Vagina (tissue), 2 donors: ENCODE data around the gene RIN2. TPM values are rescaled to one million over a fixed set of nuclear protein-coding genes. Genes with fewer than 3 reads are reported as not detected.
"Not testable (repeated sequence)": the region's sequence is repeated elsewhere in the genome, so short reads cannot be mapped to it uniquely, and the experiment has no call there.

Experiments
- DNase-seq, 2 donors: peaks; one replicate each; pipeline ENCODE4 v3.0.0-alpha.2; 2017; ENCODE audit errors: extremely low spot score in 2 of 2
- H3K27ac ChIP-seq: fragments of 200-600 bp; sonication (generic); one replicate; pipeline ENCODE4 v1.5.1; 2019
- H3K27me3 ChIP-seq: fragments of 200-600 bp; sonication (generic); one replicate; pipeline ENCODE4 v1.5.1; 2019
- H3K36me3 ChIP-seq, 2 donors: fragments of 200-600 bp; sonication (generic); one replicate each; pipeline ENCODE4 v1.5.1; 2017 to 2019
- H3K4me1 ChIP-seq: fragments of 200-600 bp; sonication (generic); one replicate; pipeline ENCODE4 v1.5.1; 2019
- H3K4me3 ChIP-seq, 2 donors: fragments of 200-600 bp; sonication (generic); 1 replicate in 1 of 2; 2 replicates in 1 of 2; pipeline ENCODE4 v1.5.1; 2016 to 2019
- H3K9me3 ChIP-seq: fragments of 200-600 bp; sonication (generic); one replicate; pipeline ENCODE4 v1.5.1; 2019
- POLR2A ChIP-seq, 2 donors: fragments of 450-650 bp; IDR thresholded peaks; one replicate each; pipeline ENCODE4 v1.6.1; 2017; ENCODE audit warnings: antibody characterized with exemption in 2 of 2, mild to moderate bottlenecking in 2 of 2, moderate library complexity in 2 of 2
- POLR2AphosphoS5 ChIP-seq, 2 donors: sonication (generic); formaldehyde crosslinking; IDR thresholded peaks; one replicate each; pipeline ENCODE4 v1.9.0; 2017; ENCODE audit warnings: antibody characterized with exemption in 2 of 2, mild to moderate bottlenecking in 2 of 2, low read depth in 1 of 2; ENCODE audit not compliant: insufficient read depth in 1 of 2
- intact Hi-C: fragments of 100-400 bp; cut with DNase I; formaldehyde crosslinking; loops from one replicate; pipeline ENCODE4 v1.15.1; 2023
- total RNA-seq: library from RNA; depleted of rRNA; stranded (reverse); fragments of >200 nt; gene quantifications from one replicate; pipeline ENCODE4 v1.2.3, GENCODE V29; 2016
- TF ChIP-seq, protein P1 (sequence below), 3 experiments: fragments of 450-650 bp in 2 of 3; fragments of 200-600 bp in 1 of 3; sonication (generic) in 1 of 3; IDR thresholded peaks; one replicate each; pipeline ENCODE4 v1.5.1; 2017 to 2019; ENCODE audit warnings: antibody characterized with exemption in 3 of 3, mild to moderate bottlenecking in 2 of 3, moderate library complexity in 2 of 3

The RIN2 gene
- total RNA-seq, 1 donor from 2014 or later = 86.9 TPM

DNA sequence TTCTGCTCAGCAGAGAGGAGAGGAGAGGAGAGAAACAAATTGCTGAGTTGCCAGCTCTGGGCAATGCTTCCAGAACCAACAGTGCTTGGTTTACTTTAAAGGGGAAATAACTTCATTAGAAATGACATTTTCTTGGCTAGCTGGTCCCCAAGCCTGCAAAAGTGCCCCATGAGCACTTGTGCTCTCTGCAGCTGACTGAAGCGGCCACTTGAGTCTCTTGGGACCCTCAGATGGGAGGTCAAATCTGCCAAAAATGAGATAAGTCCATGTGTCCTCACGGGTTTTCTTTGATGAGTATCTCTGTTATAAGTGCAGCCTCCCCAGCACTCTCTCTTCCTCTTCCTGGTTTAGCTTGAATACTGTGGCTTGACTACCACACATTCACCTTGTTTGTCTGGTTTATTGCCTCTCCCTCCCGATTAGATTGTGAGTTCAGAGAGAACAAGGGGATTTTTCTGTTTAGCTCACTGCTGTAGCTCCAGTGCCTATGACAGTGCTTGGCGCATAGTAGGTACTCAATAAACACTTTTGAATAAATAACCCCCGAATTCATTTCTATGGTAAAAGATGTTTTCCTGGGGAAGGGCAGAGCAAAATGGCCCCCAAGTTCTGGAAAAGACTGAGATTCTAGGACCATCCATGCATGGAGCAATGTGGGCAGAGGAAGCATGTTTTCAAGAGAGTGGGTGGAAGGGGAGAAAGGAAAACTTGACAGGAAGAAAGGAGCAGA, 7.0 kb upstream of the RIN2 start:
- H3K27ac ChIP-seq = no peak overlapping the region
- peaks cover 18% of the 10 kb centered on the region for H3K4me1 ChIP-seq

DNA sequence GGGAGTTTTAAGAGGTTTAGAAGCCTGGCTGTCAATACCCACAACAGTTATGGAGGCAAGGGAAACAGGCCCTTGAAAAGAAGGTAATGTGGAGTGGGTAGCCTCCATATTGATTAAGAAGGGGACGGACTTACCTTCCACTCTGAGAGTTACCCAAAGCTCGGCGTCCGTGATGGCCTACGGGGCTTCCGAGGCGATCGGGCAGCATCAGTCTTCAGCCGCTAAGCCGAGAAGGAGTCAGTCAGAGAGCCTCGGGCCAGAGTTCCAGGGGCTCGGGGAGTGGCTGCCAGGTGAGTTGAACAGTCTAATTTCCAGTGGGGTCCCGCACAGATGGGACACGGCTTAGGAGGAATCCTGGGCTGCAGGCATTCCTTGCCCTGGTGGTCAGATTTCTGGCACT, 3.9 kb upstream of the RIN2 start:
- H3K9me3 ChIP-seq, H3K4me3 ChIP-seq, H3K27me3 ChIP-seq, H3K27ac ChIP-seq, intact Hi-C loops, H3K36me3 ChIP-seq: not testable (repeated sequence)
- H3K4me1 ChIP-seq = peaks cover 35% of the 10 kb centered on the region
- peak; percentile 11 to 14 for DNase-seq

More for the DNA sequence above, 7.0 kb upstream of the RIN2 start:
- Histone ChIP-seq H3K9me3 (no peaks in the 10 kb centered on the region), H3K36me3 (no peaks in the 10 kb centered on the region), H3K4me3 (no peak overlapping the region), H3K27me3 (no peaks in the 10 kb centered on the region)
- peak; percentile 22 to 34 for DNase-seq
- no peak for TF ChIP-seq POLR2A (IDR thresholded peaks at IDR 0.05)
- intact Hi-C loops = no loop called here

DNA sequence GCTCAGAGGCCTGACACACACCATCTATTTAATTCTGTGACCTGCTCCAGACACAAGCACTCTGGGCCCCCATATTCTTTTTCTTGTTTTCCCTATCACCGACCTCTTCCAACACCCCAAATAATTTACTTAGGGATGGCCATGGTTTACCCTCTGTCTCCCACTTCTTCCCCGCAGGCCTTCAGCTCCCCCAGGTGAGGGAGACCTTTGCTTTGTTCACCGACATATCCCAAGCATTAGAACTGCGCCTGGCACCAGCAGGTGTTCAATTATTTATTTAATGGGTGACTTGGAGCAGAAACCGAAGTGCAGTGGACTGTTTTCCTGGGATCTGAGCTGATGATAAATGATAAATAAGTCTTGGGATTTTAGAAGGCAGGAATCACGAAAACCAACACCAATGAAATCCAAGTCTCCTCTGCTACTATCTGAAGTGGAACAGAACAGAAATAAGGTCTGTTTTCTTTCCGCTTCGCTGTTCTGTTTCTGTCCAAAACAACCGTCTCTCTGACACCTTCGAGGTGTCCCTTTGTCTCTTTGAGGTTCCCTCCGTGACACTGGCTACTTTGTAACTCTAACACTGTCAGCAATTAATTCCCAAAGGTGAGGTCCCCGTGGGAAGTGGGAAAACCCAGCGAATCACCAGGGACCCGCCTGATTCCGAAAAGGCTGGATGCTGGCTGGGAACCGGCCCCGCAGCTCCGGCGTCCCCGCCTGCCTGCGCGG, 1.1 kb upstream of the RIN2 start:
- Histone ChIP-seq H3K27me3 (no peaks in the 10 kb centered on the region), H3K4me3 (peak overlapping the region; percentile 53 to 76), H3K4me1 (peaks cover 36% of the 10 kb centered on the region), H3K27ac (peak overlapping the region; percentile 96), H3K9me3 (no peaks in the 10 kb centered on the region), H3K36me3 (no peaks in the 10 kb centered on the region)
- DNase-seq = peak in 1 of 2 donors; percentile 49
- intact Hi-C loops = no loop called here
- no peak for TF ChIP-seq POLR2AphosphoS5 (IDR thresholded peaks at IDR 0.05; ENCODE audit: insufficient read depth in 1 of 2, low read depth in 1 of 2)
- no peak for TF ChIP-seq POLR2A (IDR thresholded peaks at IDR 0.05)
- TF ChIP-seq, protein P1, sequence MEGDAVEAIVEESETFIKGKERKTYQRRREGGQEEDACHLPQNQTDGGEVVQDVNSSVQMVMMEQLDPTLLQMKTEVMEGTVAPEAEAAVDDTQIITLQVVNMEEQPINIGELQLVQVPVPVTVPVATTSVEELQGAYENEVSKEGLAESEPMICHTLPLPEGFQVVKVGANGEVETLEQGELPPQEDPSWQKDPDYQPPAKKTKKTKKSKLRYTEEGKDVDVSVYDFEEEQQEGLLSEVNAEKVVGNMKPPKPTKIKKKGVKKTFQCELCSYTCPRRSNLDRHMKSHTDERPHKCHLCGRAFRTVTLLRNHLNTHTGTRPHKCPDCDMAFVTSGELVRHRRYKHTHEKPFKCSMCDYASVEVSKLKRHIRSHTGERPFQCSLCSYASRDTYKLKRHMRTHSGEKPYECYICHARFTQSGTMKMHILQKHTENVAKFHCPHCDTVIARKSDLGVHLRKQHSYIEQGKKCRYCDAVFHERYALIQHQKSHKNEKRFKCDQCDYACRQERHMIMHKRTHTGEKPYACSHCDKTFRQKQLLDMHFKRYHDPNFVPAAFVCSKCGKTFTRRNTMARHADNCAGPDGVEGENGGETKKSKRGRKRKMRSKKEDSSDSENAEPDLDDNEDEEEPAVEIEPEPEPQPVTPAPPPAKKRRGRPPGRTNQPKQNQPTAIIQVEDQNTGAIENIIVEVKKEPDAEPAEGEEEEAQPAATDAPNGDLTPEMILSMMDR (IDR thresholded peaks at IDR 0.05) = no peak

DNA sequence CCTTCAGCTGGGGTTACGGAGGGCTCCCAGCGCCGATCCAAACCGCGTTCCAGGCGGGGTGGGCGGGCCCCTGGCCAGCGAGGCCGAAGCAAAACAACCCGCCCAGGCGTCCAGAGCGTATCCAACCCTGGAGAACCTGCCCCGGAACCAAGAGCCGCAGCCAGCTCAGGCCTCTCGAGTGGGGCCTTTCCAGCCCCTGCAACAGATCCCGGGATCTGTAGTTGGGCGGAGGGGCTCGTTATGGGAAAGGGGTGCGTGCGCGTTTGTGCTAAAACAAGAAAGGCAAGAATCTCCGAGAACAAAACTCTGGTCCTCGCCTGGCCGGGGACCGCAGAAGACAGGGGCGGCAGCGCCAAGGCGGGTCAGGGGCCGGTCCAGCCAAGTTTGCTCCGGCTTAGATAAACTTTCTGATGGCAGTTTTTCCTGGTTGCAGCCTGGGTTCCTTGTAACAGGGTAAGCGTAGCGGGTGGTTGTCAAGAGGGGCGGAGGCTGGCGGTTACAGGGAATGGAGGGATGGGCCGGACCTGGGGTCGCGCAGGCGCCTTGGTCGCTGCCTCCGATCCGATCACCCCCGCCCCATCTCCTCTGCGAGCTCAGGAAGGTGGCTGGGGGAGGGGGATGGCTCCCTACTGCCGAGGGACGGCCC, 448 bp upstream of the RIN2 start:
- intact Hi-C loops = no loop called here

DNA sequence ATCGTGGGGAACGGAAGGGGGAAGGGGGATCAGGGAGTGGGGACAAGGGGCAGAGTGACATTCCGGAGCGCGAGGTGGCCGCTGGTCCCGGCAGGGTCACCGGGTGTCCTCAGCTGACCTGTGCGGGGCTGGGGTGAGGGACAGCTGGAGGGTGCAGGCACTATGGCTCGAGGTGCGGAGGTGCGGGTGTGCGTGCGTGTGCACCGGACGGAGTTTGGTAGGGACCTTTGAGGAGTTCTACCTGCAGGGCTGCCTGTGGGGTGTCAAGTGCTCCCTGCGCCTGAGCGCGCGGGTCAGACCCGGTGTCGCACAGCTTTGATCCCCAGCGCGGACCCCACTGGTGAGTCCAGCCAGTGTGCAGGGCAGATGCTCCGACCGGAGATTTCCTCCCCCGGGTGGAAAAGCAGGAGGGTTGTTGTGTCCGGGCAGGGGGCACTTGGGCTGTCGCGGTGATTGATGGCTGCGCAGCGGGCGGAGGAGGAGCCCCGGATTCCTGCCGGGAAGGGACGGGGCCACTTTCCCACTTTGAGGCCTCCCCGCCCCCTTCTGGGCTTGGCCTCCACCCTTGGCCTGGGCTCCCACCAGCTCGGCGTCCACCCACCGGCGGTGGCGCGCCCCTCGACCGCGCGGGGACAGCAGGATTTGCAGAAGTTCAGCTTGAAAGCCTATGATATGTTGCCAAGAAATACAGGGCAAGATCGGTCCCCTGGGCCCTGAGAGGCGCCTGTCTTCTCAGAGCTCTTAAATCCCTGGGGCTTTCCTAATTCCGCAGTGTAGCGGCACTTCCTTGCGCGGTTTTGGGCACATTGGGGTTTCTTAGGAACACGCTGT, 658 bp downstream of the RIN2 start:
- H3K4me1 ChIP-seq = peaks cover 36% of the 10 kb centered on the region
- TF ChIP-seq POLR2A (IDR thresholded peaks at IDR 0.05) (no peak), POLR2AphosphoS5 (IDR thresholded peaks at IDR 0.05; ENCODE audit: insufficient read depth in 1 of 2, low read depth in 1 of 2) (peak; percentile 17 to 36)
- intact Hi-C loops = no loop called here
- H3K9me3 ChIP-seq = no peaks in the 10 kb centered on the region
- no peaks in the 10 kb centered on the region for H3K36me3 ChIP-seq
- H3K27ac ChIP-seq = peak overlapping the region; percentile 96
- H3K27me3 ChIP-seq = no peaks in the 10 kb centered on the region
- no peak for DNase-seq
- peak overlapping the region; percentile 53 to 76 for H3K4me3 ChIP-seq

More for the DNA sequence above, 448 bp upstream of the RIN2 start:
- Histone ChIP-seq H3K4me1 (peaks cover 36% of the 10 kb centered on the region), H3K36me3 (no peaks in the 10 kb centered on the region), H3K4me3 (peak overlapping the region; percentile 53 to 76), H3K27ac (peak overlapping the region; percentile 96), H3K9me3 (no peaks in the 10 kb centered on the region), H3K27me3 (no peaks in the 10 kb centered on the region)
- DNase-seq = peak in 1 of 2 donors; percentile 94
- TF ChIP-seq POLR2A (IDR thresholded peaks at IDR 0.05) = peak in 1 of 2 donors; percentile 10
- TF ChIP-seq POLR2AphosphoS5 (IDR thresholded peaks at IDR 0.05; ENCODE audit: insufficient read depth in 1 of 2, low read depth in 1 of 2) = peak; percentile 12 to 85
- TF ChIP-seq, protein P1 (IDR thresholded peaks at IDR 0.05) = no peak

DNA sequence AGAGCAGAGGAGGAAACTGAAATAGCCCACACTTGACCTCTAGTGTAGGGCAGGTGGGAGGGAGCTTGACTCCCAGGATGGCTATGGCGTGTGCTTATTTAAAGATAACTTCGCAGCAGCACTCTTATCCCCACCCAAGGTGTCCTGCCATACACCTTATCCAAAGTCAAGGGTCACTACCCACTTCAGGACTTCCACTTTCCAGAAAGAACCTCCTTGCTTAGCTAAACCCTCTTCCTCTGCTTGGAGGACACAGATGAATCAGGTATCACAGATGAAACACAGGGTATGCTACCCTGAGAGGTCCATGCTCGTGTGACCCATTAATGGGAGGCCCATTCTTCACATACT, 2.3 kb downstream of the RIN2 start:
- DNase-seq = no peak
- intact Hi-C loops = no loop called here
- Histone ChIP-seq H3K4me3 (no peak overlapping the region), H3K36me3 (no peaks in the 10 kb centered on the region), H3K27ac (peak overlapping the region; percentile 96), H3K27me3 (no peaks in the 10 kb centered on the region), H3K4me1 (peaks cover 40% of the 10 kb centered on the region), H3K9me3 (no peaks in the 10 kb centered on the region)
- TF ChIP-seq, protein P1 (IDR thresholded peaks at IDR 0.05) = no peak
- TF ChIP-seq POLR2A (IDR thresholded peaks at IDR 0.05) (no peak), POLR2AphosphoS5 (IDR thresholded peaks at IDR 0.05; ENCODE audit: insufficient read depth in 1 of 2, low read depth in 1 of 2) (no peak)
